ELR (cell line): ENCODE results near the gene UPF2.
"Not testable (repeated sequence)": the region's sequence is repeated elsewhere in the genome, so short reads cannot be mapped to it uniquely, and the experiment has no call there.

ENCODE experiments used
- DNase-seq: peaks from one replicate; pipeline ENCODE4 v3.0.0-alpha.2; 2015; ENCODE audit warnings: low read depth

The UPF2 gene

GRCh38 chr10:11907914-11908313 is 134.7 kb downstream of the UPF2 start:
- no peak for DNase-seq

GRCh38 chr10:11906714-11907113 is 135.9 kb downstream of the UPF2 start:
- DNase-seq, result no peak

- DNase-seq, result no peak
Measured at GRCh38 chr10:11902646-11903045, 140.0 kb downstream of the UPF2 start.

GRCh38 chr10:11901833-11902475 is 140.7 kb downstream of the UPF2 start:
- no peak for DNase-seq

GRCh38 chr10:11901454-11901832 is 141.2 kb downstream of the UPF2 start:
- no peak for DNase-seq

- no peak for DNase-seq
Measured at GRCh38 chr10:11901036-11901301, 141.6 kb downstream of the UPF2 start.

- no peak for DNase-seq
Measured at GRCh38 chr10:11899067-11899876, 143.3 kb downstream of the UPF2 start.

- DNase-seq, result no peak
Measured at GRCh38 chr10:11898372-11899066, 144.1 kb downstream of the UPF2 start.

- DNase-seq, result no peak
Measured at GRCh38 chr10:11898033-11898371, 144.6 kb downstream of the UPF2 start.

- DNase-seq, result no peak
Measured at GRCh38 chr10:11896549-11897200, 145.9 kb downstream of the UPF2 start.

GRCh38 chr10:11895598-11895997 is 147.0 kb downstream of the UPF2 start:
- DNase-seq, result no peak

GRCh38 chr10:11895108-11895466 is 147.5 kb downstream of the UPF2 start:
- DNase-seq, result no peak

GRCh38 chr10:11894381-11895107 is 148.1 kb downstream of the UPF2 start:
- no peak for DNase-seq

- no peak for DNase-seq
Measured at GRCh38 chr10:11893749-11894278, 148.8 kb downstream of the UPF2 start.

- DNase-seq, result no peak
Measured at GRCh38 chr10:11891776-11892486, 150.7 kb downstream of the UPF2 start.

GRCh38 chr10:11889263-11889662 is 153.3 kb downstream of the UPF2 start:
- not testable (repeated sequence) for DNase-seq

GRCh38 chr10:11887381-11888227 is 155.0 kb downstream of the UPF2 start:
- no peak for DNase-seq

- peak; percentile 24 for DNase-seq
Measured at GRCh38 chr10:11886851-11887250, 155.8 kb downstream of the UPF2 start.

GRCh38 chr10:11886138-11886474 is 156.5 kb downstream of the UPF2 start:
- DNase-seq, result no peak

- no peak for DNase-seq
Measured at GRCh38 chr10:11885437-11886137, 157.0 kb downstream of the UPF2 start.
